ENCODE data around the gene MAP2K6.

MAP2K6 gene

DNA sequence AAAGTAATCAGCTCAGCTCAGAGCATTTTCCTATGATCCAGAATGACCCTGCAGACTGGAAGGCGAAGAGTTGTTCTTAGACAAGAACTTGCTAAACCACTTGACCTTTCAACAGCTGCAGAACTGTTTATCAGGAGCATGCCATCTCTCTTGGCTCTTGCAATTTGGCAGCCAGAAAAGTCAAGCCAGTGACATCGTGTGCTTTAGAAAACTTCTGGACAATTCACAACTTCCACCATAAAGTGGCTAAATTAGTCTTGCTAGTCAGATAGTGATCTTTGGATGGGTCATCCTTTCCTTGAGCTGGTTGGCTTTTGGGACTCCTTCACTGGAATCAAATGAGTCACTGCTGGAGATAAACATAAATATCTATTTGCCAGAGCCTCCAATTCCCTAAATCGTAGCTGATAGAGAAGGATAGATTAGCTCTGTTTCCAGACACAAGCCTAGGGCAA, 146.5 kb downstream of the MAP2K6 start:
- no peak for TF ChIP-seq CTCF (IDR thresholded peaks at IDR 0.05)

DNA sequence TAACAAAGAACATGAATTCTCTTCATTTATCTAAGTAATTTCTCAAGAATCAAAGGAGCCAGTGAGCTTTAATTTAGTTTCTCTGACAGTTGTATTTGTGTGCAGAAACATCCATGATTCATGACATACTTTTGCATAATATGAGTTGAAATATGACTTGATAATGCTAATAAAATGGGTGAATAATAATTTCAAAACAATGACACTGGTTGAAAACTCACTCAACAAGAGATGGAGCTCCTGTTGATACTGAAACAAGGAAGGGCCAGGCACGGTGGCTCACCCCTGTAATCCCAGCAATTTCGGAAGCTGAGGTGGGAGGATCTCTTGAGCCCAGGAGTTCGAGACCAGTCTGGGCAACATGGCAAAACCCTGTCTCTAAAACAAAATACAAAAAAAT, 147.0 kb downstream of the MAP2K6 start:
- TF ChIP-seq CTCF (IDR thresholded peaks at IDR 0.05) = no peak

DNA sequence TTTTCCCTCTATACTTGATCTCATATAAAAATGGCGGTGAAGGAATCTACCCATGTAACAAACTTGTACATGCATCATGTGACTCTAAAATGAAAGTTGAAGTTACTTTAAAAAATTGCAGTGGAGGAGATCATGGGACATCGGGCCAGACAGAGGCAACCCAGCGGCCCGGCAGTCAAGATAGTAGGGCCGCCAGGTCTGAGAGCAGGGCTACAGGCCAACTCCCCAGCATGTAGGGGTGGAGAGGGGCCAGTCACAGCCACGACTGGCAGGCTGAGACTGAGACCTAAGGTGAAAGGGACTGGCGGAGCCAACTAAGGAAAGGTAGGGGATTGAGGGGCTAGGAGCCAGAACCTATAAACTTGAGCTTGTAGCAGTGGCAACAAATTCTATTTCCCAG, 150.9 kb downstream of the MAP2K6 start:
- no peak for TF ChIP-seq CTCF (IDR thresholded peaks at IDR 0.05)

GRCh38 chr17:69567130-69567529, 152.6 kb downstream of the MAP2K6 start:
- TF ChIP-seq CTCF (IDR thresholded peaks at IDR 0.05) = no peak

DNA sequence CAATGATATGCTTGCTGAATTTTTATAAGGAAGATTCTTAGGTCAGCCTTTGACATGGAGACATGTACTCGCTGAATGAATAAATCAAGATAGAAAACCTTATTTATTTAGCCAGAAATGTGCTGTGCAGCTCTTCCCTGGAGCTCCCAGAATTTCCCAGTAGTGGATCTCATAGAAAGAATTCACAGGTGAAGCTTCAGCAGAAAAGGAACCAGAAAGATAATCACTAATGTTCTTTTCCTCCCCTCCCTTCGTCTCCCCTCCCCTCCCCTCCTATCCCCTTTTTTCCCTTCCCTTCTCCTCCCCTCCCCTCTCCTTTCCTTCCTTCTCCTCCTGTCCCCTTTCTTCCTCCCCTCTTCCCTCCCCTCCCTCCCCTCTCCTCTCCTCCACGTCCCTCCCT, 158.2 kb downstream of the MAP2K6 start:
- no peak for TF ChIP-seq CTCF (IDR thresholded peaks at IDR 0.05)

GRCh38 chr17:69573396-69573795, 158.9 kb downstream of the MAP2K6 start:
- TF ChIP-seq CTCF (IDR thresholded peaks at IDR 0.05) = no peak

DNA sequence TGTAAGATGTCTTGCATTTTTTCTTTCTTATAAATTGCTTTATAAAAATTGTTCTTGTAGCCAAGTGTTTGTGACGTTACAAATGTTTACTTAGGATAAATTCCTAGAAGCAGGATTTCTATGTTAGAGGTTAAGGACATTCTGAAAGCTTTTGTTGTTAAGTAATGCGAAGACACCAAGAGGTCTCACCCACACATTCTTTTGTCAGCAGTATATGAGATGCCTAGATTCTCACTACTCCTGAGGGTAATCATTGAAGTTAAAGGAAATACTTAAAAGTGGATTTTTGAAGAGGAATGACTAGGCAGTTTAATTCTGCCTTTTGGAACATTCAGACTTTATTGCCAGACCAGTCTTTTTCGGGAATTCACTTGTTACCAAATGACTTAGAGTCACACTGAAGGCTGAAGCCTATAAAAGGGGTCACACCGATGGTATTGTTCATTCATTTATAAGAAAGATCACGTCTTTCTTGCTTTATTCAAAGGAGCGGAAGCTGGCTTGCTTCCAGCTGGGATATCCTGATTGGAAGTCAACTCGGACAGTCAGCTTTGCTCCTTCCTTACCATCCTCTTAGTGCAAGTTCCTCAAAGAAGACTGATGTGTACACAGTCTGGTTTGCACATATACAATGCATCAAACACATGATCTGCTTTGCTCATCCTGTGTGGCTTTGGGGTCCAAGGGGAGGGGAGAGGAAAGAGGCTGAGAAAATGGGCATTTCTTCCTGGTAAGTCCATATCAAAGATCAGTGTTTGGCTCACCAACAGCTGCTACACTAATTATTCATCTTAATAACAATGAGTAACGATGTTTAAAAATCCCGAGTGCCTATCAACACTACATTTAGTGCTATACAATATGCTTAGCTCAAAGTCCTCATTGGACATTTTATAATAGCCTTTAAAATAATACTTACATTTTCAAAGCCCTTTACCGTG, 160.0 kb downstream of the MAP2K6 start:
- TF ChIP-seq CTCF (IDR thresholded peaks at IDR 0.05) = no peak

Data from LNCAP (cell line).